Medulla oblongata (tissue), 1 donor: ENCODE data around the gene IQCK.
"Not testable (repeated sequence)": the region's sequence is repeated elsewhere in the genome, so short reads cannot be mapped to it uniquely, and the experiment has no call there.

Experiments used
- DNase-seq: peaks from one replicate; pipeline ENCODE4 v3.0.0-alpha.2; 2015; ENCODE audit errors: extremely low spot score

The IQCK gene, protein sequence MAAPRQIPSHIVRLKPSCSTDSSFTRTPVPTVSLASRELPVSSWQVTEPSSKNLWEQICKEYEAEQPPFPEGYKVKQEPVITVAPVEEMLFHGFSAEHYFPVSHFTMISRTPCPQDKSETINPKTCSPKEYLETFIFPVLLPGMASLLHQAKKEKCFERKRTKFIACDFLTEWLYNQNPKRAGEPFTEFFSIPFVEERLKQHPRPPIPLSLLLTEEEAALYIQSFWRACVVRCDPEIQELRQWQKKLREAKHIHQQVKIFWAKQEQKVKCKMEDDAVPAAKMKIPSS

DNA sequence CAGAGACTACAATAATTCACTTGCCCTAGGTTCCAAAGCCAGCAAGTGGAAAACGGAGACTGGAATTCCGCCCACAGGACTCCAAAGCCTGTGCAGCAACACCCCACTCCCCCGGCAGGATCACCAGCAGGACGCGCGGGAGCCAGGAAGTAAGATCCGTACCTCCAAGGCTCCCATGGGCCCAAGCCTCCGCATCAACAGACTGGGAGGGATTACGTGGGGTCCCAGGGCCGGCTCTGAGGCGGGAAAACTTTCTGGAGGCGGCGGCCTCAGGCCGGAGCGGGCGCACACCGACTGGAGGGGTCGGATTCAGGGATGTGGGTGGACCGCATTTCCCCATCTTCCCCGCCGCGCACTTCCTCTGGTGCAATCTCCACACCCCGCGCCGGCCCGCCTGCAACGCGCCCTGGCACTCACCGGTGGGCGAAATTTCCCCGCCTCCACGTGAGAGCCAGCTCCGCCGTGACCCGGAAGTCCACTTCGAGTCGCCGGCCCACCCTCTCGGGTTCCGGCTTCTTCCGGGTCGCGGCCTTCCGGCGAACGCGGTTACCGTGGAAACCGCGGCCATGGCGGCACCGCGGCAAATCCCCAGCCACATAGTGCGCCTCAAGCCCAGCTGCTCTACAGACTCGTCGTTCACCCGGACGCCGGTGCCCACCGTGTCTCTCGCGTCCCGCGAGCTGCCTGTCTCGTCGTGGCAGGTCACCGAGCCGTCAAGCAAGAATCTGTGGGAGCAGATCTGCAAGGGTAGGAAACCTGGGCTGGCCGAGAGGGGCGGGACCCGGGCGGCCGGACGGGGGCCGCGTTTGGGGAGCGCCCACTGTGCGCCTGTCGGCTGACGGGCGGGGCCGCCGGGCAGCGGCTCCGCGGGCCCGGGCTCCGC, at the start of gene IQCK, which contains the start of gene KNOP1:
TSS of gene IQCK (plus strand) at position 531 of the 883 bp plus-strand sequence. CDS start at position 567, 36 bp downstream.
TSS of gene KNOP1 (minus strand) at position 487 of the 883 bp plus-strand sequence. CDS start 3,192 bp downstream, outside the sequence.
- DNase-seq: peak; percentile 92

DNA sequence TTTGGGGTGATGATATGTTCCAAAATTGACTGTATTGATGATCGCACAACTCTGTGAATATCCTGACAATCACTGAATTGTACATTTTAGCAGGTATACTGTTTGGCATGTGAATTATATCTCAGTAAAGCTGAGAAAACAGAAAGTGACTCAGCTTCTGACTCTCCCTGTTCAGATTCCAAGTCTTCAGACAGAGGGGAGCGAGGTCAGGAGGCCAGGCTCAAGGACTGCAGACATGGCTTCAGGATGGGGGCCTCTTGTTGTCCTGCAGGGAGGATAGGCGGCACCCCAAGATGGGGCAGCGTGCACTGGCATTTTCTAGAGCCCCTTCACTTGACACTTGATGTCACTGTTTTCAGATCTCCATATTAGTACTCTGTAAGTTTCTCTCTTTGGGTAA, 45.7 kb upstream of the IQCK start:
- DNase-seq: no peak

DNA sequence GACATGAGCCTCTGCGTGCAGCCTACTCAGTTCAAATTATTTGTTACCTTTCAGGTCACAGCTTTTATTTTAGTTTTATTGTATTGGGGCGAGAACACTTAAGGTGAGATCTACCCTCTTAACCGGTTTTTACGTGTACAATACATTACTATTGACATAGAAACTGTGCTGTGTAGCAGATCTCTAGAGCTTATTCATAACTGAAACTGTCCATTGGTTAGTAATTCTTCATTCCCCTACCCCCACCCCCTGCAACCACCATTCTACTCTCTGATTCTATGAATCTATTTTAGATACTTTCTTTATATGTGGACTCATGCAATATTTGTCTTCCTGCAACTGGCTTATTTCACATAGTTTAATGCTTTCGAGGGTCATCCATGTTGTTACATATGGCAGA, 43.6 kb upstream of the IQCK start:
- DNase-seq: no peak

DNA sequence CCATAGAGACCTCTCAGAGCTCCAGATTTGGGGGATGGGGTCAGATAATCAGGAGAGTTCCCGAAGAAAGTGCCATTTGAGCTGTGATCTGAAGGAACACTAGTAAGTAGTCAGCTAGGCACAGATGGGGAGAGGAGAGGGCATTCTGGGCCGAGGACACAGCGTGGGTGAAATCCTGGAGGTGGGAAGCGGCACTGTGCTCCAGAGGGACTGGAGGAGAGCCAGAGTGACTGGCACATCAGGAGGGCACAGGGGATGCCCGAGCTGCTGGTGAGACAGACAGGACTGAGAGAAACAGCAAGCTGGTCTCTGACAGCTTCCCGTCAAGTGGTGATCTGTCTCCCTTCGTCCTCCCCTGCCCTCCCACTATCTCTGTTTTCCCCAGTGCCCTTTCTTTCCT, 40.7 kb upstream of the IQCK start:
- no peak for DNase-seq

DNA sequence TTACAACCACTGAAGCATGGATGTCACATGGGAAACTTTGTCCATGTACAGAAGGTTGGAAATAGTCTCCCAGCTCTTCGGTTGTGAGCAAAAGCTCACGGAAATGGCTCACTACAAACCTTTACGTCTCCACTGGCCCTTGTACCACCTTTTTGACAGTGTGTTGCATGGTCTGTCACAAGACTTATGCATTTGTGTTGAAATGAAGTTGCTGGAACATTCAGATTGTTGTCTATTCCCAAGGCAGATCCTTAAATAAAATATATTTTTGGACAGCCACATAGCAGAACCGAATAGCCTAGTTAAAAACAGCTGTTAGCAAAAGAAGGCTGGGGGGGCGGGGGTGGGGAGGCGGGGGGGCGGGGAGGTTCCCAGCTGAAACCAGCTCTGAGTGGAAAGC, 39.3 kb upstream of the IQCK start:
- DNase-seq: no peak

DNA sequence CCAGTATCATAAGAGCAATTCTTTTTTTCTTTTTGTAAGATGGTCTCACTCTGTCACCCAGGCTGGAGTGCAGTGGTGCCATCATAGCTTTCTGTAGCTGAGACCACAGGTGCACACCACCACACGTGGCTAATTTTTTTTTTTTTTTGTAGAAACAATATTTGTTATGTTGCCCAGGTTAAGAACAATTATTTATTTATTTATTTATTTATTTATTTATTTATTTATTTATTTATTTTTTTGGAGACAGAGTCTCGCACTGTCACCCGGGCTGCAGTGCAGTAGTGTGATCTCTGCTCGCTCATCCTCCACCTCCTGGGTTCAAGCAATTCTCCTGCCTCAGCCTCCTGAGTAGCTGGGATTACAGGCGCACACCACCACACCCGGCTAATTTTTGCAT, 38.8 kb upstream of the IQCK start:
- DNase-seq: not testable (repeated sequence)

DNA sequence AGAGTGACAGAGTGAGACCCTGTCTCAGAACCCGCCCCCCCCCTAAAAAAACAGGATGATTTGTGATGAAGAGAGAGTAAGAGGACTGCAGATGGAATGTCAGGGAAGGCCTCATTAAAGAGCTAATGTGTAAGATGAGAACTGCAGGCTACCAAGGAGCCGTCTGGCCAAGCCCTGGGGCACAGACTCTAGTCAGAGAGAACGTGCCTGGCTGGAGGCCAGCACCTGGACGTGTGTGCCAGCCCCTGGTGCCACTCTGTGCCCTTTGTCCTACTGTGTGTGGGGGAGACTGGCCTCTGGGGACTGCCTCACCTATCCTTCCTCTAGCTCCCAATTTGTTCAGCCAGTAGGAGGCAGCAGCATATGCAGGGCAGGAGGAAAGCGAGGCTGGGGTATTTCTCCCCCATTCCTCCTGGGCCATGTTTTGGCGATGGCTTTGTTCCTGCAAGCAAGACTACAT, 37.2 kb upstream of the IQCK start:
- DNase-seq: no peak

DNA sequence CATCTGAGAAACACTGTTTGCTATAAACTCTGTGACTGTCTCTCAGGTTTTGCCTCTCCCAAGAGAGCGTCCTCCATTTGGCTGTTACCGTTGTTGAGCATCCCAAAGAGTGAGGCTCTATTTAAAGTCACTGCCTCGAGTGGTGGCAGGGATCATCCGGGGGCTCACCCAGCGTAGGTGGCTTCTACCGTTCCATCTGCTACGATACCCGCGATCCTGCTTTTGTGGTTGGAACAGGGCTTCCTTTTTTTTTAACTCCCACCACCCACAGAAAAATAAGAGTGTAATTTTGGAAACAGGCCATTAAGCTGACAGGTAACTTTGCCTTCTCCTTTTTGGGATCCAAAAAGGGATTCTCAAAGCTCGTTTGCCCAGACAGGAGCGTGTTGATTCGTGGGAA, 36.4 kb upstream of the IQCK start:
- DNase-seq: no peak

DNA sequence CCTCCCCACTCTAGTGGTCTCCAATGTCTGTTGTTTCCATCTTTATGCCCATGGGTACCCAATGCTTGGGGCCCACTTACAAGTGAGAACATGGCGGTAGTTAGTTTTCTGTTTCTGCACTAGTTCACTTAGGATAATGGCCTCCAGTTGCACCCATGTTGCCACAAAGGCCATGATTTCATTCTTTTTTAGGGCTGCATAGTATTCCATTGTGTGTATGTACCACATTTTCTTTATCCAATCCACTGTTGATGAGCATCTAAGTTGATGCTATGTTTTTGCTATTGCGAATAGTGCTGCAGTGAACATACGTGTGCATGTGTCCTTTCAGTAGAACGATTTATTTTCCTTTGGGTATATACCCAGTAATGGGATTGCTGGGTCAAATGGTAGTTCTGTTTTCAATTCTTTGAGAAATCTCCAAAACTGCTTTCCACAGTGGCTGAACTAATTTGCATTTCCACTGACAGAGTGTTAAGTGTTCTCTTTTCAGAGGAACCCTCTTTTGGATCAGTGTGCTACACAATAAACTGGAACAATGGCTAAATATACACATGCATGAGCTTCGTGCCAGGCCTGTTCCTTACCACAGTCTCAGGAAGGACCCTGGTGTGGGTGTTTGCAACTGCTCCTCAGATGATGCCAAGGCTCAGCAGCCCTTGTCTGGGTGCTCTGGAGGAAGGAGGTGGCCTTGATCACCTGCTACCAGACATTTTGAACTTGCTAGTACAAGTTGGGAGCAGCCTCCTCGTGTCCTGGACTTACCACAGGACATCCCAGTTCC, 34.4 kb upstream of the IQCK start:
- no peak for DNase-seq

DNA sequence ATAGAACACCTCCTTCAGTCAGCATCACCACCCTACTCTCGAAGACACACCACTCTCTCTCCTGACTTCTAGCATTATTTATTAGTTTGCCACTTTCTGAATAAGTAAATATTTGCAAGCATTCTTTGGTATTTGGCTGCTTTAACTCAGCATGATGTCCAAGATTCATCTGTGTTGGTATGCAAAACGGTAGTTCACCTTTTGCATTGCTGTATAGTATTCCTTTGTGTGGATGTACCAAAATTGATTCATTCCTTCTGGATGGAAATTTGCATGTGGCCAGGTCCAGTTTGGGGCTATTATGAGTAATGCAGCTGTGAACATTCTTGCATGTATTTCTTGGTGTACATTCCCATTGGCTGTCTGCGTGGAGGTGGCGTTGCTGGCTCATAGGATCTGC, 32.9 kb upstream of the IQCK start:
- DNase-seq: no peak

DNA sequence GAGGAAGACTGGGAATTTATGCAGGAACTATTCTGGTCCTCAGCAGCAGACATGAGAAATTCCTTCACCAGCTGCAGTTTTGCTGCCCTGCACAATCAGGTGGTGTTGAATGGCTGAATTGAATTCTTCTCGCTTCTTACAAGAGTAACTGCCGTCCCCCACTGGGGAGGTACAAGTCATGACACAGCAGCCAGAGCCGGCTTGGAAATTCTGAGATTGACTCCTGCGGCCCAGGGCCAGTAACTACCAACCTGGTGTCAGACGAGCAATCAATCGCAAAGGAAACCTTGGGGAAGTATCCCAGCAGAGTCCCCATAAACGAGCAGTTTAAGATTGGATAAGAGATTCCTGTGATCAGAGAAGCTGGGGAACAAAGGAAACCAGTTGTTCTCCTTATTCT, 30.8 kb upstream of the IQCK start:
- no peak for DNase-seq

DNA sequence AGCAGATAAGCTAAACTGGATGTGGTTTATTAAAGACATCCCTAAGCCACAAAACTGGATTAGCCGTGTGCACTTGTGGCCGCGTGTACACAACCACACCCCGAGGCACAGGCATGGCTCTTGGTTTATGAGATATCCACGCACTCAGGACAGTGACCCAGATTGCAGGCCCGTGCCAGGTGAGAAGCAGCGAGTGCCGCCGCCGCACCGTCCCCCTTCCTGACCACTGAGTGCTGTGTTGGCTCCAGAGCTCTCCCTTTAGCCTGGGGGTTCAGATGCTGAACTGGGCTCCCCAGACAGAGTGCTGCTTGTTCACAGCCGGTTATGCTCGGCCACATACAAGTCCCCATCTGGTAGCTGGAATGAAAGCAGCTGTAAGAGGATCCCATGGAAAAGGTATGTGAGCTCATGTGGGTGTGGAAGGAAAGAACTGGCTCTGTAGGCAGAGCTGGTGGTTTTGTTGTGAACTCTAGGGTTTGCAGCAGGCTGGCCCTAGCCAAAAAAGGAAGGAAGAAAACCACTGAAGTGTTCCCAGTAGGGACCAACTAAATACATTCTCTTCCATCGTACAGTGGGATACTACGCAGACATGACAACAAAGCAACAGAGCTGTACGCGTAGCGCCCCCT, 29.6 kb upstream of the IQCK start:
- no peak for DNase-seq

DNA sequence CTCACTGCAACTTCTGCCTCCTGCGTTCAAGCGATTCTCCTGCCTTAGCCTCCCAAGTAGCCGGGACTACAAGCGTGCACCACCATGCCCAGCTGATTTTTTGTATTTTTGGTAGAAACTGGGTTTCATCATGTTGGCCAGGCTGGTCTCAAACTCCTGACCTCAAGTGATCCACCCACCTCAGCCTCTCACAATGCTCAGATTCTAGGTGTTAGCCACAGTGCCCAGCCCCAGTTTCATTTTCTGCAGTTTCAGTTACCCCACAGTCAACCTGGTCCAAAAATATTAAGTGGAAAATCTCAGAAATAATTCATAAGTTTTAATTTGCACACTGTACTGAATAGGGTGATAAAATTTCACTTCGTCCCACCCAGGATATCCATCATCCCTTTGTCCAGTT, 28.7 kb upstream of the IQCK start:
- no peak for DNase-seq

DNA sequence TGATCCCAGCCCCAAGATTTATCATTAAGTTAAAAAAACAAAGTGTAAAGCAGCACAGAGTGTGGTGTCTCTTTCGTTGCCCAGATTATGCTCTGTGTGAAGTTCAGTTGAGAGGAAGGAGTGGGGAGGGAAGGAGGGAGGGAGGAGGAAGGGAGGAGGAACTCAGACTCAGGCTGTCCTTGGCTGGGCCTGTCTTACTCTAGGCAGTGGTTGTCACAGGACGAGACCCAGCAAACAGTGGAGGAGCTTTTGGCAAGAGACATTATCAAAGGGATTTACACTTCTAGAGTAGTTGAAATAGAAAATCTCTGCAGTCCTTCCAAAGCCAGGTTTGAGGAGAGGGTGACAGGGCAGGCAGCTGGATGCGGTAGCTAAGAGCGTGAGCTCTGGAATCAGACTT, 27.9 kb upstream of the IQCK start:
- peak; percentile 37 for DNase-seq

DNA sequence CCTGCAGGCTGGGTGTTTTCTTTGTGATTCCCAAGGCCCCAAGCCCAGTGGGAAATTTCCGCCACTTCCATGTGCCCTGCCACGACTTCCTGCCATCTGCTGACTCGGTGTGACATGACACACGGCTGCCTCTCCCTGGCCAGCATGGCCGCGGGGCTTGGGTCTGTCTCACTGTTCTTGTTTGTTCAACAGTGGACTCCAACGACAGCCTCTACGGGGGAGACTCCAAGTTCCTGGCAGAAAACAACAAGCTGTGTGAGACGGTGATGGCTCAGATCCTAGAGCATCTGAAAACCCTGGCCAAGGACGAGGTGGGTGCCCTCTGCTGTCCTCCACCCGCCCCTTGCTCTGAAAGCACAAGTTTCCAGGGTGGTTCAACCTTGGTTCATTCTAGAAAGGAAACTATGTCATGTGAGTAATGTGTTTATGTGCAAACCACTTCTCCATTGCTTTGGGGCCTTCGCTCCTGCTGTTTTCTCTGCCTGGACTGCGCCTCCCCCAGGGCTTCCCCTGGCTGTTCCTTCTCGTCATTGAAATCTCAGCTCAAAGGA, 26.8 kb upstream of the IQCK start:
- peak; percentile 70 for DNase-seq

DNA sequence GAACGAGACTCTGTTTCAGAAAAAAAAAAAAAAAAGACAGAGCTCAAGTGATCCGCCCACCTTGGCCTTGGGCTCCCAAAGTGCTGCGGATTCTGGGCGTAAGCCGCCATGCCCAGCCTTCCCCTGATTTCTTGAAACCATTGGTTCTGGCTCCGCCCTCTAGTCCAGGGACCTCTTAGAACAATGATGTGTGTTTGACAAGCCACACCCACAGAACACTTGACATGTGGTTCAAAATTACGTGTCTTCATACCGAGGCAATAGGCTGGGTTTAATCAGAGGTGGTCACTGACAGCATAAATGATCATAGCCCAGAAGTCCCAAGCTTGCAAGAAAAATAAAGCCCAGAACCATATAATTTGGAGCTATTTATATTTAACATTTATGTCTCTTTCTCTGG, 23.1 kb upstream of the IQCK start:
- no peak for DNase-seq

DNA sequence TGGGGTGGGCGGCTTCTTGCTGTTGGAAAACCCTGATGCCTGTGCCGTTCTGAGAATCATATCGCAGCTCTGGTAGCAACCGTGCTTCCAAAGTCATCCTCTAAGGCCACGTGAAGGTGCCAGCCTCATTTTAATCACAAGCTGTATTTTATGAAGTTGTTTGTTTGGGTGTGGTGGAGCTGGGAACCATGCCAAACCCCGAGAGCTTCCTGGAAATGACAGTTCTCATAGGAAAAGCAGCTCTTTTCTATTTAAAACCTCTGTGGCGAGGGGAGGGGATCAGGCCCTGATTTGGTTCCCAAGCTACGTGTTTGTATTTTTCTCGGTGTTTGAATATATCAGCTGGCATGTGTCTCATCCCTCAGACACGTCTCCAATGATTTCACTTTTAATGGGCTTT, 21.7 kb upstream of the IQCK start:
- peak; percentile 46 for DNase-seq

DNA sequence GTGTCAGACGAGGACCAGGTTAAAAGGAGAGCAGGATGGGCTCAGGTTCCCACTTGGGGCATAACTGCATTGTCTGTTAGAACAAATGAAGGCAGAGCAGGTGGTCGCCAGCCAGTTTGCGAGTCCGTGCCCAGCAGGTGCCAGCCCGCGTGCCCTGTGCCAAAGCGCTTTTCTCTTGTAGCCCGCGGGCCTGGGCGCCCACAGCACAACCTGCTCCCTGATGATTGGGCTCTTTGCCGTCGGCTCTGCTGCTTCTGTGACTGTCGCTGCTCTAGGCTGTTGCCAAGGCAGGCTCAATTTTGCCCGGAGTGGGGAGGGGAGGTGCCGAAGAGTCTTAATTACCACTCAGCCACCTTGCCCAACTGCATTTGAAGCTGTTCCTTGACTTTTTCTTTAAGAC, 21.1 kb upstream of the IQCK start:
- peak; percentile 40 for DNase-seq

DNA sequence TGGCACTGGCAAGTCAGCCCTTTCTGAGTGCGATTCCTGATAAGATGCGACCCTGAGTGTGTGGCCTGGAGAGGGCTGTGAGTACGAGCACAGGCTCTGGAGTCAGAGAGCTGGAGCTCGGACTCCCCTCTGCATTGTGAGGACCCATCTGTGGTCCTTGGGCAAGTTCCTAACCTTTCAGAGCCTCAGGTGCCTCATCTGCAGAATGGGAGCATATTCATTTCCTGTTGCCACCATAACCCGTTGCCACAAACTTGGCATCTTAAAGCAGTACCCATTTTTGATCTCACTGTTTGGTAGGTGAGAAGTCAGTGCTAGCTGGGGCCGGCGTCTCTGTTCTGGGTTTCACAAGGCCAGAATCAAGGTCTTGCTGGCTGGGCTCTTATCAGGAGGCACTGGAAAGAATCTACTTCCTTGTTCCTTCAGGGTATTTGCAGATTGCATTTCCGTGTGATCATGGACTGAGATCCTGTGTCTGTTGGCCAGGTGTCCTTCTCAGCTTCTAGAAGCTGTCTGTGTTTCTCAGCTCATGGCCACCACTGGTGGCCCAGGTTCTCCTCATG, 20.2 kb upstream of the IQCK start:
- no peak for DNase-seq

DNA sequence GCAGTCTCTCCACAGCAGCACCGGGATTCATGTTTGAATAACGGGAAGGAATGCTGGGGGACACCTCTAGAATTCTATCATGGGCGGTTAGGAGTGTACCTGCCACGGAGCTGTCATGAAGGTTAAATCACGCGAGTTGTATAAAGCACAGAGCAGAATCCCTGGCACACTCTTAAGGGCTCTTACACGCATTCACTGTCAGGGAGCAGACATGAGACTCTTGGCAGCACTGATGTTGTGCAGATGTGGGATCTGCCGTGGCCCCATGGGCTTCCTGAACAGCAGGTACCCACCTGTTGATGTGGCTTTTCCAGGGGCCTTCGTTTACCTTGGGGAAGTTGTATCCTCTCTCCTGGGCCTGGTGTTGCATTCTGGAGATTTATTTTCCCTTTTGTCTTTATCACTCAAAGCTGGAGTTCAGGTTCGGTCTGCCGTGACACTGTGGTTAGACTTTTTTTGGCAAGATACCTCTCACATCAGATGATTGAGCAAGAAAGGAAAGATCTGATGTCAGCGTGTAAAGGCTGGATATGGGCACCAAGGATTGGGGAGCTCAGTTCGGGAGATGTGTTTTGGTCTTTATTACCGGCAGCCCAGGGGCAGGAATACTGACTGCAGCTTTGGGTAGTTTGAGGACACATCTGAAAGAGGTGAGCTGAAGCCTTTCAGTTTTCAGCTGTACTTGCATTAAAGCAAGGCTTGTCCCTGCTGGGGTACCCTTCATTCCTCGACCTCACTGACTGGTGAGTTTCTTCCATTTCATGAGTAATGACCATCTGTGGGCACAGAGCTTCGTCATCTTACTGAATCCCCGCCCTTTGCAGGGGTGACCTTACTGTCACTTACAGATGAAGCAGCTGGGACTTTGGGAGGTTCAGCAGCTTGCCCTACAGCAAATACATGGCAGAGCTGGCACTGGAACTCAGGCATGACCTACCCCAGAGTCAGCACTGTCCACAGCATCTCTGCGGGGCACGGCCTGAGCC, 19.3 kb upstream of the IQCK start:
- DNase-seq: no peak
